ENCODE results near the gene CD33.

Gene CD33

DNA sequence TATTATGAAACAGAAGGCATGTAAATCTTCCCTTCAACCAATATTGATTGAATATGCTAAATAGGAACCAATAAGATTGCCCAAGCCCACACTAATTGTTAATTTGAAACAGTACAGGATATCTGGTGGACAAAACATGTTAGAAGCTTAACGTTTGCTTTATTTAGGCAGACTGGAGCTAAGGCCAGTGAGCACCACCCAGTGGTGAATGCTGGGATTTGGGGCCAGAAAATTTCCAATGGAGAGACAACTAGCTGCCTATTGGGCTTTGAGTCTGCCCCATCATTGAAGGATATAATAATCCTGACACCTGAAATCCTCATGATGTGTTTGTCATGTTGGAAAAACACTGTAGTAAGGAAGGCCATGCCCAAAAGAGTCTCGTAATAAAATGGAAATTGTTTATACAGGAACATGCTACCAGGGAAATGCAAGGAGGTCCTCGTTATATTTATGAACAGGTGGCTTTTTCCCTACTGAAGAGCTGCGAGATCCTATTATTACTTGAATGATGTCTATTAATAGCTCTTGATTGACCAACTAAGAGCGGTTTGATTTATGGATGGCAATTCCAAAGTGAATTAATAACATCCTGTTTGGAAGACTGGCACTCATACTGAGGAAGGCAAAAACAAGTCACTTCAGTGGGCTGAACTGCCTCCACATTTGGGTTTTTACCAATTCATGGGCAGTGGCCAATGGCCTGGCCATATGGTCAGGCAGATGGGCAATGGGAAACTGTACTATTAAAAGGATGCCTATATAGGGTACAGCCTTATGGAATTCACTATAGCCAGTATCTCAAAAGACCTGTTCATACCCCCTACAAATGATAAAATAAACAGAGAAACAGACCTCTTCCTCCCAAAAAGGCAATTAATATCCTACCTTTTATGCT, 34.7 kb downstream of the CD33 start:
- no peak for DNase-seq

- no peak for DNase-seq
Measured at GRCh38 chr19:51263808-51264207, 38.9 kb downstream of the CD33 start.

- no peak for DNase-seq
Measured at GRCh38 chr19:51271067-51271466, 46.2 kb downstream of the CD33 start.

GRCh38 chr19:51272183-51272810, 47.4 kb downstream of the CD33 start:
- no peak for DNase-seq

DNA sequence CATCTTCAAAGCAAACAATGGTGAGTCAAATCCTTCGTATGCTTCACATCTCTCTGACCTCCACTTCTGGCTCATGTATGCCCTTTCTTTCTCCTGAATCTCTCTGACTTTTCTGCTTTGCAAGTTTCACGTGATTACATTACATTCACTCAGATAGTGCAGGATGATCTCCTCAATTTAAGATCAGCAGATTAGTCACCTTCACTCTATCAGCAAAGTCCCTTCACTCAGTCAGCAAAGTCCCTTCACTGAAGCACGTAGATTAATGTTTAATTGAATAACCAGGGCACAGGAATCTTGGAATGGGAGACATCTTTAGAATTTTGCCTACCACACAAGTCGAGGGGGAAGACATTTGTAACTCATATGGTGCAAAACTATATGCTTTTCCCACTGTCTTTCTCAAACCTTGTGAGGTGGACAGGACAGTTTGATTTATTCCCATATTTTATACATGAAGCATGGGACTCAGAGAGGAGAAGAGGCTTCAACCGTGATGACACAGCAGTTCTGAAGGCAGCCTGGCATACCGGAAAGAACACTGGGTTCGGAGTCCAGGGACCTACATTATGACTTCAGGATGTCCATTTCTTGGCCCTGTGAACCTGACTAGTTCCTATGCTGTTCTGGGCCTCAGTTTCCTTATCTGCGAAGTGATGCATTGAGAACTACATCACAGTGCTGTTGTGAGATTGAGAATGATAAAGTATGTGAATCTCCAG, 49.3 kb downstream of the CD33 start:
- DNase-seq = no peak

- no peak for DNase-seq
Measured at GRCh38 chr19:51277112-51277511, 52.2 kb downstream of the CD33 start.

DNA sequence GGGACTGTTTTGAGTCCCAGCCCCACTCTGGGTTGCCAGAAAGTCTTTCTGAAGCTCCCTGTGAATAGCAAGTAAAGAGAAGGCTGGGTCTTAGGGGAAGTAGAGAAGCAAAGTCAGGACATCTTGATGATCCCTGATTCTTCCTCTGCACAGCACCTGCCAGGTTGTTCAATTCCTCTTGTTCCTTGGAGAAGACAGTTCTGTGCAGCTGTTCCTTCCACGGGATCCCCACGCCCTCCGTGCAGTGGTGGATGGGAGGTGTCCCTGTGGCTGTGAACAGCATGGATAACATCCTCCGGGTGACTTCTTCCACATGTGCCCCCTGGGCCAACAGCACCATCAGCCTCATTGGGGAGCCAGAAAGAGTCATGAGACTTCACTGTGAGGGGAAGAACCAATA, 57.5 kb downstream of the CD33 start:
- DNase-seq = no peak

- no peak for DNase-seq
Measured at GRCh38 chr19:51285682-51286081, 60.8 kb downstream of the CD33 start.
